Measurements from ENCODE around the gene IPO4. TPM values are rescaled to one million over a fixed set of nuclear protein-coding genes. Genes with fewer than 3 reads are reported as not detected.

Gene IPO4
- polyA plus RNA-seq, 1 donor (not counting 4 experiments of a cell fraction or from before 2014, with no cell fraction given): 18.6 TPM

- DNase-seq (ENCODE audit: low read depth, low spot score): no peak
- Histone ChIP-seq H3K4me2 (ENCODE audit: control insufficient read depth, extremely low read depth, insufficient read depth, low read depth, low read length) (no peak overlapping the region), H3K27me3 (ENCODE audit: control insufficient read depth, extremely low read depth, insufficient read depth, low read length) (no peaks in the 10 kb centered on the region), H2AFZ (ENCODE audit: control insufficient read depth, low read length) (no peak overlapping the region), H3K27ac (ENCODE audit: control insufficient read depth, insufficient read depth, low read length) (peak overlapping the region; percentile 99), H3K9me1 (ENCODE audit: control insufficient read depth, extremely low read depth, insufficient read depth, low read length) (no peaks in the 10 kb centered on the region), H3K9me3 (ENCODE audit: control insufficient read depth, low read depth, low read length) (no peaks in the 10 kb centered on the region), H3K9ac (ENCODE audit: control insufficient read depth, extremely low read depth, insufficient read depth, low read length) (peak overlapping the region; percentile 100), H4K20me1 (ENCODE audit: control insufficient read depth, extremely low read depth, insufficient read depth, low read length) (no peaks in the 10 kb centered on the region), H3K4me1 (ENCODE audit: control insufficient read depth, extremely low read depth, insufficient read depth, low read length) (peaks cover 29% of the 10 kb centered on the region), H3K36me3 (ENCODE audit: control insufficient read depth in 2 of 2, extremely low read depth in 1 of 2, insufficient read depth in 2 of 2, low read length in 2 of 2) (peaks cover 51 to 60% of the 10 kb centered on the region in 2 experiments), H3K79me2 (ENCODE audit: control insufficient read depth, insufficient read depth, low read length) (peaks cover 32% of the 10 kb centered on the region), H3K4me3 (ENCODE audit: control insufficient read depth in 2 of 3, extremely low read depth in 1 of 3, insufficient read depth in 2 of 3, low read depth in 1 of 3, low read length in 3 of 3) (no peak overlapping the region)
- FAIRE-seq: no peak
- dilution Hi-C loops (cut with MboI; ENCODE audit: extremely low pct_ligation_motif_present, low sequenced_read_pairs): no loop called here
- no peak for TF ChIP-seq EZH2 (IDR thresholded peaks at IDR 0.05; ENCODE audit: low read length)
Observed at GRCh38 chr14:24160499-24160849, 28.1 kb downstream of the IPO4 start.

GRCh38 chr14:24159777-24160498, 28.7 kb downstream of the IPO4 start:
- no peak for DNase-seq (ENCODE audit: low read depth, low spot score)
- Histone ChIP-seq H3K27me3 (ENCODE audit: control insufficient read depth, extremely low read depth, insufficient read depth, low read length) (no peaks in the 10 kb centered on the region), H3K9me1 (ENCODE audit: control insufficient read depth, extremely low read depth, insufficient read depth, low read length) (no peaks in the 10 kb centered on the region), H3K27ac (ENCODE audit: control insufficient read depth, insufficient read depth, low read length) (no peak overlapping the region), H3K4me2 (ENCODE audit: control insufficient read depth, extremely low read depth, insufficient read depth, low read depth, low read length) (no peak overlapping the region), H3K9ac (ENCODE audit: control insufficient read depth, extremely low read depth, insufficient read depth, low read length) (no peak overlapping the region), H3K9me3 (ENCODE audit: control insufficient read depth, low read depth, low read length) (no peaks in the 10 kb centered on the region), H2AFZ (ENCODE audit: control insufficient read depth, low read length) (no peak overlapping the region), H3K4me1 (ENCODE audit: control insufficient read depth, extremely low read depth, insufficient read depth, low read length) (peaks cover 29% of the 10 kb centered on the region), H3K36me3 (ENCODE audit: control insufficient read depth in 2 of 2, extremely low read depth in 1 of 2, insufficient read depth in 2 of 2, low read length in 2 of 2) (peaks cover 52 to 60% of the 10 kb centered on the region in 2 experiments), H4K20me1 (ENCODE audit: control insufficient read depth, extremely low read depth, insufficient read depth, low read length) (no peaks in the 10 kb centered on the region), H3K4me3 (ENCODE audit: control insufficient read depth in 2 of 3, extremely low read depth in 1 of 3, insufficient read depth in 2 of 3, low read depth in 1 of 3, low read length in 3 of 3) (no peak overlapping the region), H3K79me2 (ENCODE audit: control insufficient read depth, insufficient read depth, low read length) (peaks cover 32% of the 10 kb centered on the region)
- dilution Hi-C loops (cut with MboI; ENCODE audit: extremely low pct_ligation_motif_present, low sequenced_read_pairs): no loop called here
- TF ChIP-seq CTCF (optimal IDR thresholded peaks at IDR 0.05 in 1 of 3, IDR thresholded peaks at IDR 0.05 in 1 of 3, conservative IDR thresholded peaks at IDR 0.05 in 1 of 3; ENCODE audit: extremely low read depth in 1 of 3, insufficient read depth in 2 of 3, low read length in 3 of 3): no peak
- TF ChIP-seq EZH2 (IDR thresholded peaks at IDR 0.05; ENCODE audit: low read length): no peak
- FAIRE-seq: no peak

DNA sequence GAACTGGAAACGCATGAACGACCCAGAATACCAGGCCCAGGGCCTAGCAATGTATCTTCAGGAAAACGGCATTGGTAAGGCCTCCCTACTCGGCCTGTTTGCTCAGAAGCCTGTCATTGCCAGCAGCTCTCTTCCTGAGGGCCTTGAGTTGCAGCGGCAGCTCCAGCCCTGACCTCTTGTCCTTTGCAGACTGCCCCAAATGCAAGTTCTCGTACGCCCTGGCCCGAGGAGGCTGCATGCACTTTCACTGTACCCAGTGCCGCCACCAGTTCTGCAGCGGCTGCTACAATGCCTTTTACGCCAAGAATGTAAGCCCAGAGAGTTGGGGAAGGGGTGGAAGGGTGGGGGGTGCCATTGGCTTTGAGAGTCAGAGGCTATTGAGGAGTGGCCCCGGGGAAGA, 31.3 kb downstream of the IPO4 start:
- Histone ChIP-seq H3K4me1 (ENCODE audit: control insufficient read depth, extremely low read depth, insufficient read depth, low read length) (peaks cover 16% of the 10 kb centered on the region), H3K4me3 (ENCODE audit: control insufficient read depth in 2 of 3, extremely low read depth in 1 of 3, insufficient read depth in 2 of 3, low read depth in 1 of 3, low read length in 3 of 3) (no peak overlapping the region), H3K79me2 (ENCODE audit: control insufficient read depth, insufficient read depth, low read length) (peaks cover 13% of the 10 kb centered on the region), H3K9me1 (ENCODE audit: control insufficient read depth, extremely low read depth, insufficient read depth, low read length) (no peaks in the 10 kb centered on the region), H3K27ac (ENCODE audit: control insufficient read depth, insufficient read depth, low read length) (no peak overlapping the region), H3K9ac (ENCODE audit: control insufficient read depth, extremely low read depth, insufficient read depth, low read length) (no peak overlapping the region), H3K36me3 (ENCODE audit: control insufficient read depth in 2 of 2, extremely low read depth in 1 of 2, insufficient read depth in 2 of 2, low read length in 2 of 2) (peaks cover 36 to 48% of the 10 kb centered on the region in 2 experiments), H4K20me1 (ENCODE audit: control insufficient read depth, extremely low read depth, insufficient read depth, low read length) (no peaks in the 10 kb centered on the region), H3K9me3 (ENCODE audit: control insufficient read depth, low read depth, low read length) (no peaks in the 10 kb centered on the region), H3K27me3 (ENCODE audit: control insufficient read depth, extremely low read depth, insufficient read depth, low read length) (no peaks in the 10 kb centered on the region), H2AFZ (ENCODE audit: control insufficient read depth, low read length) (no peak overlapping the region), H3K4me2 (ENCODE audit: control insufficient read depth, extremely low read depth, insufficient read depth, low read depth, low read length) (no peak overlapping the region)
- TF ChIP-seq EZH2 (IDR thresholded peaks at IDR 0.05; ENCODE audit: low read length) (no peak), CTCF (optimal IDR thresholded peaks at IDR 0.05 in 1 of 3, IDR thresholded peaks at IDR 0.05 in 1 of 3, conservative IDR thresholded peaks at IDR 0.05 in 1 of 3; ENCODE audit: extremely low read depth in 1 of 3, insufficient read depth in 2 of 3, low read length in 3 of 3) (no peak)
- FAIRE-seq (no peak), DNase-seq (ENCODE audit: low read depth, low spot score) (no peak)
- dilution Hi-C loops (cut with MboI; ENCODE audit: extremely low pct_ligation_motif_present, low sequenced_read_pairs): no loop called here

All from keratinocyte (primary cell).